D721Med (cell line): ENCODE results near the gene PIGN.

Experiments
- DNase-seq: peaks from one replicate; pipeline ENCODE4 v3.0.0; 2011; ENCODE audit warnings: low spot score; ENCODE audit not compliant: insufficient read length
- FAIRE-seq: peaks from 2 replicates; lab custom pipeline; 2011; peaks lifted over from hg19 to GRCh38; lab: Jason Lieb, UNC
- TF ChIP-seq, protein P1 (sequence below): IDR thresholded peaks from 2 replicates; pipeline ENCODE4 v1.5.1; 2012; ENCODE audit warnings: mild to moderate bottlenecking, control low read depth; ENCODE audit not compliant: insufficient read depth; ENCODE audit errors: missing control alignments

PIGN gene, protein sequence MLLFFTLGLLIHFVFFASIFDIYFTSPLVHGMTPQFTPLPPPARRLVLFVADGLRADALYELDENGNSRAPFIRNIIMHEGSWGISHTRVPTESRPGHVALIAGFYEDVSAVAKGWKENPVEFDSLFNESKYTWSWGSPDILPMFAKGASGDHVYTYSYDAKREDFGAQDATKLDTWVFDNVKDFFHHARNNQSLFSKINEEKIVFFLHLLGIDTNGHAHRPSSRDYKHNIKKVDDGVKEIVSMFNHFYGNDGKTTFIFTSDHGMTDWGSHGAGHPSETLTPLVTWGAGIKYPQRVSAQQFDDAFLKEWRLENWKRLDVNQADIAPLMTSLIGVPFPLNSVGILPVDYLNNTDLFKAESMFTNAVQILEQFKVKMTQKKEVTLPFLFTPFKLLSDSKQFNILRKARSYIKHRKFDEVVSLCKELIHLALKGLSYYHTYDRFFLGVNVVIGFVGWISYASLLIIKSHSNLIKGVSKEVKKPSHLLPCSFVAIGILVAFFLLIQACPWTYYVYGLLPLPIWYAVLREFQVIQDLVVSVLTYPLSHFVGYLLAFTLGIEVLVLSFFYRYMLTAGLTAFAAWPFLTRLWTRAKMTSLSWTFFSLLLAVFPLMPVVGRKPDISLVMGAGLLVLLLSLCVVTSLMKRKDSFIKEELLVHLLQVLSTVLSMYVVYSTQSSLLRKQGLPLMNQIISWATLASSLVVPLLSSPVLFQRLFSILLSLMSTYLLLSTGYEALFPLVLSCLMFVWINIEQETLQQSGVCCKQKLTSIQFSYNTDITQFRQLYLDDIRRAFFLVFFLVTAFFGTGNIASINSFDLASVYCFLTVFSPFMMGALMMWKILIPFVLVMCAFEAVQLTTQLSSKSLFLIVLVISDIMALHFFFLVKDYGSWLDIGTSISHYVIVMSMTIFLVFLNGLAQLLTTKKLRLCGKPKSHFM

DNA sequence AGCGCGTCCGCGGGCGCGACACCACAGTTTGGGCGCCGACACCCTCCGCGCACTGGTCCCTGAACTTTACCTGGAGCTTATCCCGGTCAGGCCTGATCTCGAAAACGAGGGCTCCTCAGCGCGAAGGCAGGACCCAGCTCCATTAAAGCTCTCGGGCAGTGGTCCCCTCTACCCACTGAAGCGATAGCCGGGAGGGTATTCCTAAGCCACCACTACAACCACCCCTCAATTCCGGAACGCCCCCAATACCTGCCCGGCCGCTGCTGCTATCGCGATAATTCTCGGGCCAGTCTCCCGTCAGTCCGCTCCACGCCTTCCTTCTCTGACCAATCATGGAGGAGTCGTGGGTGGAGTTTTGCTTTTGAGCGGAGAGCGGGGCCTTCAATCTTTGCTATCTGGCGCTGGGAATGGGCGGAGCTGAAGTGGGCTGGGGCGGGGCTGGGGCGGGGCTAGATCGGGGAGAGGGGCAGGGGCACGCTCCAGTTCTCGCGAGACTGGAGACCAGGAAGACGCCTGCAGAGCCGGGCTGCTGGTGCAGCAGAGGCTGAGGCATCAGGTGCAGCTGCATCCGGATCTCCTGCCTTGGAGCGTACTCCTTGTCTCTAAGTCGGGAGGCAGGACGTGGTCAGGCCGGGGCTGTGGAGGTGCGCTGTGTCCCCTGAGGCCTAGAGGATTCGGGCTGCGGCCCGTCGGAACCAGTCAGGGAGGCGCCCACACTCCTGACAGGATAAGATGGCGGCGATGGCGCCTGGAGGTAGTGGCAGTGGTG, at the start of gene PIGN, which contains the start of gene RELCH:
Gene PIGN (minus strand): TSS at position 283 of the 769 bp plus-strand sequence. CDS start 25,703 bp downstream, outside the sequence.
Gene RELCH (plus strand): TSS at position 482 of the 769 bp plus-strand sequence. CDS start 251 bp downstream, at position 733.
- DNase-seq (peak; percentile 100), FAIRE-seq (peak; percentile 92)
- TF ChIP-seq, protein P1, sequence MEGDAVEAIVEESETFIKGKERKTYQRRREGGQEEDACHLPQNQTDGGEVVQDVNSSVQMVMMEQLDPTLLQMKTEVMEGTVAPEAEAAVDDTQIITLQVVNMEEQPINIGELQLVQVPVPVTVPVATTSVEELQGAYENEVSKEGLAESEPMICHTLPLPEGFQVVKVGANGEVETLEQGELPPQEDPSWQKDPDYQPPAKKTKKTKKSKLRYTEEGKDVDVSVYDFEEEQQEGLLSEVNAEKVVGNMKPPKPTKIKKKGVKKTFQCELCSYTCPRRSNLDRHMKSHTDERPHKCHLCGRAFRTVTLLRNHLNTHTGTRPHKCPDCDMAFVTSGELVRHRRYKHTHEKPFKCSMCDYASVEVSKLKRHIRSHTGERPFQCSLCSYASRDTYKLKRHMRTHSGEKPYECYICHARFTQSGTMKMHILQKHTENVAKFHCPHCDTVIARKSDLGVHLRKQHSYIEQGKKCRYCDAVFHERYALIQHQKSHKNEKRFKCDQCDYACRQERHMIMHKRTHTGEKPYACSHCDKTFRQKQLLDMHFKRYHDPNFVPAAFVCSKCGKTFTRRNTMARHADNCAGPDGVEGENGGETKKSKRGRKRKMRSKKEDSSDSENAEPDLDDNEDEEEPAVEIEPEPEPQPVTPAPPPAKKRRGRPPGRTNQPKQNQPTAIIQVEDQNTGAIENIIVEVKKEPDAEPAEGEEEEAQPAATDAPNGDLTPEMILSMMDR: no peak

DNA sequence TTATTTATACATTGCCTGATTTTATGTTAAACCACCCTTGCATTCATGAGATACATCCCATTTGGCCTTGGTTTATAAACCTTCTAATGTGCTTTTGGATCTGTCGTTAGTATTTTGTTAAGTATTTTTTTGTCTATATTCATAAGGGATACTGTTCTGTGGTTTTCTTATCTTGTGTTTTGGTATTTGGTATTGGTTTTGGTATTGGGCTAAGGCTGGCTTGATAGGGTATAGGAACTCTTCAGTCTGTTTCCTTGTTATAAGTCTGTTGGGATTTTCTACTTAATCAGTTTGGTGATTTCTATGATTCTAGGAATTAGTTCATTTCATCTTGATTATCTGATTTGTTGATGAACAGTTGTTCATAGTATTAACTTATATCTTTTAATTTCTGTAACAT, 49.4 kb upstream of the PIGN start:
- no peak for FAIRE-seq

DNA sequence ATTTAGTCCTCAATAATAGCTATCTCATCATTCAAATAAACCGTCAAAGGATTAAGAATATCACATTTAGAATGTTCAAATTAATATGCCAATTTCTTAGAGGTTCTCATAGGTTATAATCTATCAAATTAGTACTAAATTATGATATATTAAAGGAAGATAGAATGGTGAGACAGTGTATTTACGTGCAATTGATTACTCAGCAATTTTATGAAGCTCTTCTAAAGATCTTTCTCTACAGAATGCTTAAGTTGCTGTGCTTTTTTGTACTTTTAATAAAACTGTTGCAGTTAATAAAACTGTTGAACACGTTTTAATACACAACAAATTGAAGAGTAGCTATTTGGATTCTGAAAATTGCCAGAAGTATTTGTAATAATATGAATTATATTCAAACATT, 39.2 kb upstream of the PIGN start:
- TF ChIP-seq, protein P1: no peak
- no peak for DNase-seq
- FAIRE-seq: no peak

More for the DNA sequence above, 49.4 kb upstream of the PIGN start:
- no peak for DNase-seq
- TF ChIP-seq, protein P1: no peak

DNA sequence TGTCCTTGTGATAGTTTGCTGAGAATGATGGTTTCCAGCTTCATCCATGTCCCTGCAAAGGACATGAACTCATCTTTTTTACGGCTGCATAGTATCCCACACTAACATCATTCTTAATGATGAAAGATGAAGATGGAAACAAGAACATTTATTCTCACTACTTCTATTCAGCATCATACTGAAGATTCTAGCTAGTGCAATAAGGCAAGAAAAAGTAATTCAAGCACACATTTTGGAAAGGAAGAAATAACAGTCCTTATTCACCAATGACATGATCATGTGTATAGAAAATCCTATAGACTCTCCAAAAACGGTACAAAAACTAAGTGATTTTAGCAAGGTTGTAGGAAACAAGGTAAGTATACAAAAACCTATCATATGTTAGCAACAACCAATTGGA, 37.4 kb upstream of the PIGN start:
- TF ChIP-seq, protein P1: no peak
- DNase-seq: no peak
- no peak for FAIRE-seq

DNA sequence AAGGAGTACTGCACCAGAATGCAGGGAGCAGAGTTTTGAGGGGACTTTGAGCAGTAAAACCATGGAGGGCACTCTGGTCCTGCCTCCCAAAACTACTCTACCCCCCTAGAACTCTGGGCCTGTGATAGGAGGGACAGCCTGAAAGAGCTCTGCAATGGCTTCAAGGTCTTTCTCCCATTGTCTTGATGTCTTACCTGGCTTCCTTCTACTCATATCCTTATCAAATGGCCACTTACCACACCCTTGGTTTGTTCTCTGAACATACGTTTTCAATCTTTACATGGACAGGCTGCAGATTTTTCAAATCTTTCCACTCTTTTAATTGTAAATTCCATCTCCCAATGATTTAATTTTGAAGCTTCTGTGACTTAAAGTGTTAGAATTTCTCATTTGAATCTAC, 27.9 kb upstream of the PIGN start:
- TF ChIP-seq, protein P1: no peak
- FAIRE-seq (no peak), DNase-seq (no peak)

DNA sequence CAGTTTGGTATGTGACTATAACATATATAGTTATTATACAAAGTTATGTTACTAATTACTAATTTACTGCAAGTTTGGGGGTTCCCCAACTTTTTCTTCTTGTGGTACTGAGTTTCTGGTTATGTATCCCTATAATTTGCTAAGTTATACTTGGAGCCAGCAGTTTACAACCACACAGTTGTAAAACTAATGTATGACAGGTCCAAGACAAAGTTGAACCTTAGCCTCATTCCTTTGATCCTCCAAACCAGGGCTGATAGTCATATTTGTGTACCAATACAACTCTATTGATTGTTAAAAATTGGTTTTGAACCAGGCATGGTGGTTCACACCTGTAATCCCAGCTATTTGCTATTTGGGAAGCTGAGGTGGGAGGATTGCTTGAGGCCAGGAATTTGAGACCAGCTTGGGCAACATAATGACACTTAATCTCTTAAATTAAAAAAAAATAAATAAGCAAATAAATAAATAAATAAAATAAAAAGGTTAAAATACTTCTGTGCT, 24.5 kb upstream of the PIGN start:
- FAIRE-seq: no peak
- no peak for DNase-seq
- TF ChIP-seq, protein P1: no peak
